Heart left ventricle (tissue), 13 donors: ENCODE results near the gene ZFAND6.

ENCODE experiments used
- CTCF ChIP-seq, 12 donors: fragments of 200-600 bp; sonication (generic) in 4 of 12; IDR thresholded peaks; one replicate each; pipeline versions ENCODE4 v1.5.0 to v1.8.0; 2018 to 2022; ENCODE audit warnings: antibody characterized with exemption in 12 of 12, mild to moderate bottlenecking in 5 of 12
- POLR2A ChIP-seq, 2 donors: fragments of 450-650 bp; IDR thresholded peaks; one replicate each; pipeline ENCODE4 v1.6.1; 2017; ENCODE audit warnings: antibody characterized with exemption in 2 of 2, mild to moderate bottlenecking in 2 of 2, moderate library complexity in 2 of 2
- donor health status: ischemic (EF 13 %, LVEDD 7.1; RV severe dilation, severe dysfunction).
- donor health status: DM: no; HTN: yes; CAD: no.
- donor health status: DM: no; HTN: no; CAD: no.
- donor health status: ischemic (EF 25% LVEDD 6.9; RV normal size, moderate dysfunction).
- donor health status: ischemic (EF 25% LVEDD 5.7; RV mildly dilated, moderate dysfunction).
- donor health status: ischemic (EF 35%, LVEDD 5.7; RV mildly dilated, moderate dysfunction).
- donor health status: nonischemic (EF 11% LVEDD 7.7; RV severe dilation, severe dysfunction).
- donor health status: DM: yes; HTN: yes; CAD: no.
- donor health status: PGD.
- donor health status: ischemic (EF 29% LVEDD 5.4; RV normal size, mild dysfunction).
- donor health status: nonischemic (EF 23%, LVEDD 6.1; RV moderate dilation, normal function).

- TF ChIP-seq CTCF (IDR thresholded peaks at IDR 0.05) (no peak), POLR2A (IDR thresholded peaks at IDR 0.05) (no peak)
Measured at GRCh38 chr15:80109388-80109787, 49.9 kb downstream of the ZFAND6 start.
